22Rv1 (cell line): ENCODE results near the gene ICA1.

ENCODE experiments used
- CTCF ChIP-seq: fragments of 450-650 bp; IDR thresholded peaks from 2 replicates; pipeline ENCODE4 v1.5.1; 2017; ENCODE audit warnings: mild to moderate bottlenecking
- ZFX ChIP-seq: fragments of 450-650 bp; IDR thresholded peaks from 2 replicates; pipeline ENCODE4 v1.6.1; 2017; ENCODE audit warnings: antibody characterized with exemption, borderline replicate concordance

GRCh38 chr7:8134089-8134733 is 127.8 kb downstream of the ICA1 start:
- TF ChIP-seq CTCF (no peak), ZFX (no peak)
